GM23248 (cell line): Measurements from ENCODE around the gene DBI. TPM values are rescaled to one million over a fixed set of nuclear protein-coding genes. Genes with fewer than 3 reads are reported as not detected.

Source experiments
- DNase-seq: peaks from one replicate; pipeline ENCODE4 v3.0.0-alpha.2; 2015
- H2AFZ ChIP-seq: fragments of 200-600 bp; sonication (generic); 2 replicates; pipeline ENCODE4 v1.6.1; 2016; ENCODE audit warnings: antibody characterized with exemption
- H3F3A ChIP-seq: fragments of 200-600 bp; sonication (generic); 2 replicates; pipeline ENCODE4 v1.6.1; 2016; ENCODE audit warnings: mild to moderate bottlenecking, antibody characterized with exemption, mixed run types; ENCODE audit not compliant: insufficient read depth
- H3K27ac ChIP-seq: fragments of 200-600 bp; sonication (generic); 2 replicates; pipeline ENCODE4 v1.5.1; 2016; ENCODE audit warnings: mild to moderate bottlenecking
- H3K27me3 ChIP-seq: fragments of 200-600 bp; sonication (generic); replicated peaks from 2 replicates; pipeline ENCODE4 v1.6.1; 2016; ENCODE audit warnings: mild to moderate bottlenecking; ENCODE audit not compliant: insufficient read depth
- H3K36me3 ChIP-seq: fragments of 200-600 bp; sonication (generic); 2 replicates; pipeline ENCODE4 v1.6.1; 2016; ENCODE audit warnings: low read depth, mild to moderate bottlenecking
- H3K4me1 ChIP-seq: fragments of 200-600 bp; sonication (generic); 2 replicates; pipeline ENCODE4 v1.6.1; 2016; ENCODE audit warnings: mild to moderate bottlenecking; ENCODE audit not compliant: insufficient read depth
- H3K4me2 ChIP-seq: fragments of 200-600 bp; sonication (generic); one replicate; pipeline ENCODE4 v1.6.1; 2016; ENCODE audit warnings: mild to moderate bottlenecking; ENCODE audit not compliant: unreplicated experiment
- H3K4me3 ChIP-seq: fragments of 200-600 bp; sonication (generic); 2 replicates; pipeline ENCODE4 v1.5.1; 2016; ENCODE audit warnings: mild to moderate bottlenecking
- H3K79me2 ChIP-seq: fragments of 200-600 bp; sonication (generic); 2 replicates; pipeline ENCODE4 v1.6.1; 2016; ENCODE audit warnings: mild to moderate bottlenecking; ENCODE audit not compliant: insufficient read depth
- H3K9ac ChIP-seq: fragments of 200-600 bp; sonication (generic); 2 replicates; pipeline ENCODE4 v1.6.1; 2016; ENCODE audit warnings: mild to moderate bottlenecking
- H3K9me2 ChIP-seq: fragments of 200-600 bp; sonication (generic); 2 replicates; pipeline ENCODE4 v1.6.1; 2016; ENCODE audit warnings: mixed run types, mild to moderate bottlenecking, moderate library complexity; ENCODE audit not compliant: insufficient read depth
- H3K9me3 ChIP-seq: fragments of 200-600 bp; sonication (generic); one replicate; pipeline ENCODE4 v1.6.1; 2017; ENCODE audit warnings: low read depth
- H4K20me1 ChIP-seq: fragments of 200-600 bp; sonication (generic); 2 replicates; pipeline ENCODE4 v1.6.0; 2016; ENCODE audit not compliant: insufficient read depth
- EZH2 ChIP-seq: fragments of 200-600 bp; sonication (generic); IDR thresholded peaks from 2 replicates; pipeline ENCODE4 v1.6.1; 2018; ENCODE audit warnings: antibody characterized with exemption, mild to moderate bottlenecking; ENCODE audit not compliant: insufficient read depth, poor library complexity, severe bottlenecking
- EZH2phosphoT487 ChIP-seq: fragments of 200-600 bp; sonication (generic); IDR thresholded peaks from 2 replicates; pipeline ENCODE4 v1.6.1; 2018; ENCODE audit warnings: antibody characterized with exemption, moderate library complexity, mild to moderate bottlenecking, low read depth; ENCODE audit not compliant: insufficient read depth
- WGBS, 2 experiments: methylation state at CpG; one replicate each; pipeline ENCODE4 v1.1.6; 2015 to 2017; ENCODE audit warnings: low lambda C conversion rate in 2 of 2, low coverage in 1 of 2; ENCODE audit errors: missing lambda C conversion rate in 2 of 2; 5-methylcytosine and 5-hydroxymethylcytosine counted together
- in situ Hi-C: fragments of 300-500 bp; cut with MboI; formaldehyde crosslinking; loops from 2 replicates; pipeline ENCODE4 v1.15.0; 2020
- polyA plus RNA-seq: library from polyadenylated mRNA; unstranded; fragments of >200 nt; fragmentation: Nextera tagmentation; extraction: Ambion mirVana; gene quantifications from 2 replicates; pipeline ENCODE4 v1.2.1, GENCODE V29; 2016
- total RNA-seq: library from RNA; depleted of rRNA; stranded (reverse); fragments of >200 nt; shearing (Covaris generic); gene quantifications from 2 replicates; pipeline ENCODE4 v1.2.3, GENCODE V29; 2014

DBI gene
- total and polyA plus RNA-seq, 2 experiments from 2014 or later = 41.6 to 199 TPM

- no peak overlapping the region for H2AFZ ChIP-seq
- DNase-seq = no peak
- no peaks in the 10 kb centered on the region for H3F3A ChIP-seq
- TF ChIP-seq EZH2 (no peak), EZH2phosphoT487 (no peak)
- no peak overlapping the region for H3K4me3 ChIP-seq
- WGBS, 2 experiments = 71 to 75% methylated on average over 7 of the region's 7 CpGs
- H3K9ac ChIP-seq = no peak overlapping the region
- H3K4me1 ChIP-seq = no peaks in the 10 kb centered on the region
- no peak overlapping the region for H3K27ac ChIP-seq
- no peaks in the 10 kb centered on the region for H3K79me2 ChIP-seq
- no peak overlapping the region for H3K4me2 ChIP-seq
- H3K9me2 ChIP-seq = no peaks in the 10 kb centered on the region
- H3K36me3 ChIP-seq = peaks cover 6% of the 10 kb centered on the region; the same call in 1 of the 2 replicates
- H3K9me3 ChIP-seq = no peaks in the 10 kb centered on the region
- in situ Hi-C loops = no loop called here
- H4K20me1 ChIP-seq = no peaks in the 10 kb centered on the region
- H3K27me3 ChIP-seq = no peaks in the 10 kb centered on the region
These were observed 10.7 kb downstream of the DBI start for GRCh38 chr2:119377294-119377992.

- no peak for DNase-seq
- Histone ChIP-seq H3F3A (no peaks in the 10 kb centered on the region), H3K4me2 (no peak overlapping the region), H3K27me3 (no peaks in the 10 kb centered on the region), H2AFZ (no peak overlapping the region), H3K79me2 (no peaks in the 10 kb centered on the region), H3K9me2 (no peaks in the 10 kb centered on the region), H4K20me1 (no peaks in the 10 kb centered on the region), H3K9ac (no peak overlapping the region), H3K36me3 (0 out of 2 replicates have a peak, but pooled peaks cover 3% of the 10 kb centered on the region), H3K4me3 (no peak overlapping the region), H3K4me1 (no peaks in the 10 kb centered on the region), H3K9me3 (no peaks in the 10 kb centered on the region), H3K27ac (no peak overlapping the region)
- WGBS, 2 experiments = 63 to 69% methylated on average over 5 of the region's 5 CpGs
- TF ChIP-seq EZH2 = no peak
- TF ChIP-seq EZH2phosphoT487 = no peak
- in situ Hi-C loops = no loop called here
These were observed 11.2 kb downstream of the DBI start for GRCh38 chr2:119377993-119378345.

- Histone ChIP-seq H3K9me3 (no peaks in the 10 kb centered on the region), H3K79me2 (no peaks in the 10 kb centered on the region), H3K27ac (no peak overlapping the region), H3K4me2 (no peak overlapping the region), H4K20me1 (no peaks in the 10 kb centered on the region), H2AFZ (no peak overlapping the region), H3K4me3 (no peak overlapping the region), H3K4me1 (no peaks in the 10 kb centered on the region), H3K27me3 (no peaks in the 10 kb centered on the region), H3K36me3 (0 out of 2 replicates have a peak, but pooled peaks cover under 1% of the 10 kb centered on the region), H3K9me2 (no peaks in the 10 kb centered on the region), H3K9ac (no peak overlapping the region), H3F3A (no peaks in the 10 kb centered on the region)
- TF ChIP-seq EZH2 = no peak
- no peak for TF ChIP-seq EZH2phosphoT487
- in situ Hi-C loops = no loop called here
- DNase-seq = no peak
- 55 to 58% methylated on average over 6 of the region's 6 CpGs for WGBS, 2 experiments
These were observed 11.8 kb downstream of the DBI start for GRCh38 chr2:119378566-119378965.

GRCh38 chr2:119383410-119384140, 16.8 kb downstream of the DBI start:
- Histone ChIP-seq H3K9me2 (no peaks in the 10 kb centered on the region), H4K20me1 (no peaks in the 10 kb centered on the region), H3F3A (peaks cover 17% of the 10 kb centered on the region), H3K36me3 (no peaks in the 10 kb centered on the region), H3K4me3 (no peak overlapping the region), H3K27me3 (no peaks in the 10 kb centered on the region), H3K79me2 (no peaks in the 10 kb centered on the region), H3K9ac (no peak overlapping the region), H3K9me3 (no peaks in the 10 kb centered on the region), H3K4me2 (no peak overlapping the region), H3K4me1 (peaks cover 14% of the 10 kb centered on the region), H2AFZ (no peak overlapping the region), H3K27ac (no peak overlapping the region)
- in situ Hi-C loops = no loop called here
- DNase-seq = no peak
- TF ChIP-seq EZH2phosphoT487 (no peak), EZH2 (no peak)
- 26 to 38% methylated on average over 6 of the region's 6 CpGs for WGBS, 2 experiments
